Esophagus muscularis mucosa (tissue), 4 donors: ENCODE data around the gene SLC25A47. TPM values are rescaled to one million over a fixed set of nuclear protein-coding genes. Genes with fewer than 3 reads are reported as not detected.
"Not testable (repeated sequence)": the region's sequence is repeated elsewhere in the genome, so short reads cannot be mapped to it uniquely, and the experiment has no call there.

Experiments used
- DNase-seq: peaks from one replicate; pipeline ENCODE4 v3.0.0-alpha.2; 2017; ENCODE audit errors: extremely low spot score
- H3K27ac ChIP-seq, 4 donors: fragments of 200-600 bp; sonication (generic); replicated peaks in 1 of 4; 1 replicate in 3 of 4; 2 replicates in 1 of 4; pipeline ENCODE4 v1.5.1; 2016 to 2019; ENCODE audit warnings: mild to moderate bottlenecking in 1 of 4
- H3K27me3 ChIP-seq, 4 donors: fragments of 200-600 bp; sonication (generic); one replicate each; pipeline versions ENCODE4 v1.5.1 to v1.6.0; 2016 to 2019
- H3K36me3 ChIP-seq, 4 donors: fragments of 200-600 bp; sonication (generic); one replicate each; pipeline ENCODE4 v1.5.1; 2016 to 2019
- H3K4me1 ChIP-seq, 4 donors: fragments of 200-600 bp; sonication (generic); one replicate each; pipeline ENCODE4 v1.5.1; 2016 to 2019
- H3K4me3 ChIP-seq, 4 donors: fragments of 200-600 bp; sonication (generic); 1 replicate in 2 of 4; 2 replicates in 2 of 4; pipeline ENCODE4 v1.5.1; 2016 to 2019; ENCODE audit warnings: mild to moderate bottlenecking in 4 of 4, moderate library complexity in 1 of 4
- H3K9me3 ChIP-seq, 4 donors: fragments of 200-600 bp; sonication (generic); 1 replicate in 3 of 4; 2 replicates in 1 of 4; pipeline ENCODE4 v1.5.1; 2016 to 2019
- EP300 ChIP-seq: sonication (generic); formaldehyde crosslinking; IDR thresholded peaks from one replicate; pipeline ENCODE4 v1.6.1; 2017; ENCODE audit warnings: antibody characterized with exemption
- POLR2A ChIP-seq: fragments of 450-650 bp; IDR thresholded peaks from one replicate; pipeline ENCODE4 v1.6.1; 2017; ENCODE audit warnings: antibody characterized with exemption, moderate library complexity, mild to moderate bottlenecking, low read depth
- POLR2AphosphoS5 ChIP-seq, 2 donors: sonication (generic); formaldehyde crosslinking; IDR thresholded peaks; one replicate each; pipeline ENCODE4 v1.6.1; 2017; ENCODE audit warnings: antibody characterized with exemption in 2 of 2
- WGBS: methylation state at CpG from one replicate; pipeline ENCODE4 v1.1.5; 2018; 5-methylcytosine and 5-hydroxymethylcytosine counted together
- intact Hi-C: fragments of 100-400 bp; cut with DNase I; formaldehyde crosslinking; loops from one replicate; pipeline ENCODE4 v1.15.1; 2023
- total RNA-seq, 4 donors: library from RNA; depleted of rRNA; stranded (reverse); fragments of >200 nt; gene quantifications; one replicate each; pipeline versions ENCODE4 v1.1.0 to v1.2.1, GENCODE V29; 2016
- TF ChIP-seq, protein P1 (sequence below), 3 experiments: fragments of 200-600 bp in 2 of 3; fragments of 450-650 bp in 1 of 3; sonication (generic) in 2 of 3; IDR thresholded peaks; one replicate each; pipeline ENCODE4 v1.5.1; 2017 to 2019; ENCODE audit warnings: antibody characterized with exemption in 3 of 3, mild to moderate bottlenecking in 2 of 3, moderate library complexity in 1 of 3

SLC25A47 gene
- total RNA-seq, 4 donors from 2014 or later, result not detected

DNA sequence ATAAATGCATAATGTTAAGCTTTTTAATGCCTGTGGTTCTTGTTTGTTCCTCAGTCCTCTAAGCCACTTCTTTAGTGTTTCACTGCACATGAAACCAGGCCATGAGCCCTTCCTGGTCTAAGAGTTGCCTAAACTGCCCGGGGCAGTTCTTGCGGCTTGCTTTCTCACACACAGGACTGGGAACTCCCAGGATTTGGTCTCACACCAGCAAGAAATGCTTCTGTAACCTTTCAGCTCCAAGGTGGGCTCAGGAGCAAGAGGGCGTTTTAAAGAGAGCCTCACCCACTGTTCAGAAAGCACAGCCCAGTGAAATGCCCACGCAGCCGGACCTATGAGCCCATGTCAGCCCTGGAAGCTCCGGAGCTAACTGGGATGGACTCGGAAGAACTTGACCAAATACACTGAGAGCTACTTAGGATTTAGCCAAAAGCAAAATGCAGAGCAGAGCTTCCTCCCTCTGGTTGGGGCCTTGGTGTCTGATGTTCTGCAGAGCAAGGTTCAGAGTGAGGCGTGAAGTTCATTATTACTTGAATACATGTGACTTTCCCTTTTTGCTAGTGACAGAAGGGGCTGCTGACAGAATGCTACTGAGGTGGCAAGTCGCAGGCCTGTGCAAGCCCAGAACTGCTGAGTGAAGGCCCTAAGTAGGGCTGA lies 40.2 kb upstream of the SLC25A47 start:
- Histone ChIP-seq H3K4me1 (peaks cover 17 to 51% (median 29%) of the 10 kb centered on the region in 4 donors), H3K27ac (no peak overlapping the region), H3K9me3 (no peaks in the 10 kb centered on the region), H3K36me3 (peaks cover 0 to 17% (median 0%) of the 10 kb centered on the region in 4 donors), H3K27me3 (no peaks in the 10 kb centered on the region), H3K4me3 (no peak overlapping the region)
- 89% methylated on average over 9 of the region's 9 CpGs for WGBS
- DNase-seq, result no peak
- TF ChIP-seq, protein P1, sequence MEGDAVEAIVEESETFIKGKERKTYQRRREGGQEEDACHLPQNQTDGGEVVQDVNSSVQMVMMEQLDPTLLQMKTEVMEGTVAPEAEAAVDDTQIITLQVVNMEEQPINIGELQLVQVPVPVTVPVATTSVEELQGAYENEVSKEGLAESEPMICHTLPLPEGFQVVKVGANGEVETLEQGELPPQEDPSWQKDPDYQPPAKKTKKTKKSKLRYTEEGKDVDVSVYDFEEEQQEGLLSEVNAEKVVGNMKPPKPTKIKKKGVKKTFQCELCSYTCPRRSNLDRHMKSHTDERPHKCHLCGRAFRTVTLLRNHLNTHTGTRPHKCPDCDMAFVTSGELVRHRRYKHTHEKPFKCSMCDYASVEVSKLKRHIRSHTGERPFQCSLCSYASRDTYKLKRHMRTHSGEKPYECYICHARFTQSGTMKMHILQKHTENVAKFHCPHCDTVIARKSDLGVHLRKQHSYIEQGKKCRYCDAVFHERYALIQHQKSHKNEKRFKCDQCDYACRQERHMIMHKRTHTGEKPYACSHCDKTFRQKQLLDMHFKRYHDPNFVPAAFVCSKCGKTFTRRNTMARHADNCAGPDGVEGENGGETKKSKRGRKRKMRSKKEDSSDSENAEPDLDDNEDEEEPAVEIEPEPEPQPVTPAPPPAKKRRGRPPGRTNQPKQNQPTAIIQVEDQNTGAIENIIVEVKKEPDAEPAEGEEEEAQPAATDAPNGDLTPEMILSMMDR (IDR thresholded peaks at IDR 0.05), result no peak
- no peak for TF ChIP-seq POLR2A
- no peak for TF ChIP-seq POLR2AphosphoS5 (IDR thresholded peaks at IDR 0.05)
- TF ChIP-seq EP300, result no peak
- intact Hi-C loops, result no loop called here

DNA sequence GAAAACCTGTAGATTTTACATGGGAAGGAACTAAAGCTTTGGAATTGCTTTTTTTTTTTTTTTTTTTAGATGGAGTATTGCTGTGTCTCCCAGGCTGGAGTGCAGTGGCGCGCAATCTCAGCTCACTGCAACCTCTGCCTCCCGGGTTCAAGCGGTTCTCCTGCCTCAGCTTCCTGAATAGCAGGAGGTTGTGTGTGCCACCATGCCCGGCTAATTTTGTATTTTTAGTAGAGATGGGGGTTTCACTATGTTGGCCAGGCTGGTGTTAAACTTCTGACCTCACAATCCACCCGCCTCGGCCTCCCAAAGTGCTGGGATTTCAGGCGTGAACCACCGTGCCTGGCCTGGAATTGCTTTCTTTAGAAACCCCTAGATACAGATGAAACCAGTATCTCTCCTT lies 39.7 kb upstream of the SLC25A47 start:
- H3K36me3 ChIP-seq, result peaks cover 0 to 17% (median 0%) of the 10 kb centered on the region in 4 donors
- 93% methylated on average over 8 of the region's 9 CpGs for WGBS
- H3K9me3 ChIP-seq, intact Hi-C loops, DNase-seq, H3K27ac ChIP-seq, H3K4me3 ChIP-seq, H3K27me3 ChIP-seq: not testable (repeated sequence)
- H3K4me1 ChIP-seq, result peaks cover 17 to 49% (median 28%) of the 10 kb centered on the region in 4 donors

DNA sequence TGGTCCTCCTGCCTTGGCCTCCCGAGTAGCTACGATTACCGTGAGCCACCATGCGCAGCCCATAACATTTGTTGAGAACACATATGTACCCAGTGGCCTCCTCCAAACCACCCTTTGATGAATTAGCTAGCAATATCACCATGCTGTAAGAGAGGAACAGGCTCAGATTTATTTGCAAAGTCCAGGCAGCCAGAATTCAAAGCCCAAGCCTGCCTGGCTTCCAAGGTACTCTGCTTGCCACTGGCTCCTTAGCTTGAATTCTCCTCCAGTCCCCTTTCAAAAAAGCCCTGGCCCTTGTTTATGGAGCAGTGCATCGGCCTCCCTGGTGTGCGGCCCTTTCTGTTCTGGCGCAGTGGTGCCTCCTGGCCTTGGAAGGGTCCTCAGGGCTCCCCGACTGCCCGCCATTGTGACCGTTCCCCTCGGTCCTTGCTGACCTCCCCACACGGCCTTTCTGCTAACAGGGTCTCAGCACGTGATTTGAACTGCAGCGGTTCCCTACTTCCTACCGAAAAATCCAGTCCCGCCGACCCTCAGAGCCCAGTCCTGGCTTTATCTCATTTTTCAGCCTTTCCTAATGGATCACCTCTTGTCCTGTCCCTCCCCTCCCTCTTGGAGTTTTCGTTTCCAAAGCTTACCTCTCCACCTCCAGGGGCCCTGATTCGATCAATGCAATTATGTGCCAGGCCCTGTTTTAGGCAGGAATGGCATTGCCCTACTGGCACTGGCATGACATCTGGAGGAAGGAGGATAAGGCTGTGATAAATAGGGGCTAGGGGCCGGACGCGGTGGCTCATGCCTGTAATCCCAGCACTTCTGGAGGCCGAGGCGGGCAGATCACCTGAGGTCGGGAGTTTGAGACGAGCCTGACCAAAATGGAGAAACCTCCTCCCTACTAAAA lies 38.9 kb upstream of the SLC25A47 start:
- Histone ChIP-seq H3K4me1 (peaks cover 17 to 46% (median 28%) of the 10 kb centered on the region in 4 donors), H3K9me3 (no peaks in the 10 kb centered on the region), H3K36me3 (peaks cover 0 to 17% (median 3%) of the 10 kb centered on the region in 4 donors), H3K4me3 (peak overlapping the region; percentile 81 to 95 (median 87)), H3K27me3 (no peaks in the 10 kb centered on the region), H3K27ac (peak overlapping the region; percentile 91 to 93 (median 92))
- intact Hi-C loops, result no loop called here
- WGBS, result 65% methylated on average over 26 of the region's 26 CpGs
- no peak for DNase-seq
- TF ChIP-seq EP300, result no peak

DNA sequence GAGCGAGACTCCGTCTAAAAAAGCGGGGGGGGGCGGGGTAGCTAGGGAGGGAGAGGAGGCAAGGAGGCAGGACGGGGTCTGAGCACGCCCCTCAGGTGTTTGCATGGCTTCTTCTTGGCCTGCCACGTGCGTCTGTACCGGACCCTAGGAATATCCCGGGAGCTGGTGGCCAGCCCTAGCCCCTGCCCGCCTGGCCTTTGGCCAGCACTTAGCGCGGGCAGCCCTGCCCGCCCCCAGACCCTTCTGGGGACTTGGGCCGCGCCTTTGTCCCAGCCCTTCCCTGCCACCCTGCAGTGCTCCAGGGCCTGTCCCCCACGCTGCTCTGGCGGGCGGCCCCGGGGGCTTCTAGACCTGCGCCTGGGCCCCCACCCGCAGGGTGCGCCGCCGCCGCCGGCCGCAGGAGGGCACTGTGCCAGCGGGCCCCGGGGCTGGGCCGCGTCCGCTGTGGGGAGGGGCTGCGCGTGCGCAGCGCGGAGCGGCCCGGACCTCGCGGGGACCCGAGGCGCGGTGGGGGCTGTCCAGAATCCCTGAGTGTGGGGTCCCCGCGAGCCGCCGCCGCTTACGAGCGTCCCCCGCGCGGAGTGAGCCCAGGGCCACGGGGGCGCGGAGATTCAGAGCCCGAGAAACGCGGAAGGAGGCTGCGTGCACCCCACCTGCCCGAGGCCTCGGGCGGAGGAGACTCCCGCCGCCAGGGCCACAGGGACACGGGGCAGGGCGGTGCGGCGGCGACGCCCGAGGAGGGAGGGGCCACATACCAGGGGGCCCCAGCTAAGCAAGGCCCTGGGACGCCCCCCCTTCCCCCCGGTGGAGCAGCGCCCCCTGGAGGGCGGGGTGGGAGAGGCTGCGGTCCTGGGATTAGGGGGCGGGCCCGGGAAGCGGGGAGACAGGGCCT lies 37.9 kb upstream of the SLC25A47 start:
- Histone ChIP-seq H3K27ac (peak overlapping the region; percentile 91 to 93 (median 92)), H3K9me3 (no peaks in the 10 kb centered on the region), H3K4me1 (peaks cover 17 to 45% (median 30%) of the 10 kb centered on the region in 4 donors), H3K36me3 (peaks cover 0 to 14% (median 5%) of the 10 kb centered on the region in 4 donors), H3K4me3 (peak overlapping the region; percentile 81 to 95 (median 87)), H3K27me3 (no peaks in the 10 kb centered on the region)
- WGBS, result 3% methylated on average over 7 of the region's 82 CpGs
- TF ChIP-seq POLR2A (no peak), POLR2AphosphoS5 (IDR thresholded peaks at IDR 0.05) (peak in 1 of 2 donors; percentile 61), EP300 (no peak)
- TF ChIP-seq, protein P1 (IDR thresholded peaks at IDR 0.05), result peak; percentile 63 to 84 (median 70)
- DNase-seq, result no peak
- intact Hi-C loops, result loop anchor here (5.0 kb wide), 1 partner anchor 43 kb away; no protein-coding TSS in a partner anchor

DNA sequence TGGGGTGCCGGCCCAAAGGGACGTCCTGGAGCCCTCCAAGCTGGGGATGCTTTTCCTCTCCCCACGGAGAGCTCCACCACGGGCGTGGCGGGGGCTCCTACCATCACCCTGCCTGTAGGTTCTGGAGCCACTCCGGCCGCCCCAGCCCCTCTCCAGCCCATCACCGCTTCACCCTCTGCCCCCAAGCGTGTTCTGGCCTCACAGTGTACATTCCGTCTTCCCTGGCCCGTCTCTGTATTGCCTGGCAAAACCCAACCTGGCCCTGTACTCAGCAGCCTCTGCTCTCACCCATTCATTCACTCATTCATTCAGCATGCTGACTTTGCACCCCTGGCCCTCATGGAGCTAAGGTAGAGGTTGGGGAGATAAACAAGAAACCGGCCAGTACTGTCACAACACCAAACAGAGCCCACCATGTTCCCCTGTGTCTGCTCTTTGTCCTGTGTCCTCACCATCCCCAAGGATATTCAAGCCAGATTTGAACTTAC lies 37.2 kb upstream of the SLC25A47 start:
- no peak for TF ChIP-seq POLR2A
- no peak for TF ChIP-seq EP300
- TF ChIP-seq, protein P1 (IDR thresholded peaks at IDR 0.05), result no peak
- no peak for TF ChIP-seq POLR2AphosphoS5 (IDR thresholded peaks at IDR 0.05)
- peaks cover 0 to 20% (median 10%) of the 10 kb centered on the region in 4 donors for H3K36me3 ChIP-seq
- peak overlapping the region; percentile 81 to 95 (median 87) for H3K4me3 ChIP-seq
- peaks cover 24 to 52% (median 33%) of the 10 kb centered on the region in 4 donors for H3K4me1 ChIP-seq
- H3K9me3 ChIP-seq, result no peaks in the 10 kb centered on the region
- H3K27ac ChIP-seq, result peak overlapping the region; percentile 91 to 93 (median 92)
- H3K27me3 ChIP-seq, result no peaks in the 10 kb centered on the region
- 24% methylated on average over 9 of the region's 13 CpGs for WGBS
- intact Hi-C loops, result loop anchor here (5.0 kb wide), 1 partner anchor 44 kb away; no protein-coding TSS in a partner anchor
- DNase-seq, result no peak
